Cardiac fibroblast (primary cell): ENCODE data around the gene MS4A3.
"Not testable (repeated sequence)": the region's sequence is repeated elsewhere in the genome, so short reads cannot be mapped to it uniquely, and the experiment has no call there.

ENCODE experiments used
- DNase-seq, 2 donors: peaks; one replicate each; pipeline versions ENCODE4 v3.0.0 to v3.0.0-alpha.2; 2010; ENCODE audit warnings: low read depth in 2 of 2
- H3K4me3 ChIP-seq, 2 donors: replicated peaks in 1 of 2; 1 replicate in 1 of 2; 2 replicates in 1 of 2; pipeline ENCODE4 v1.5.1; 2011; ENCODE audit warnings: low read depth in 2 of 2, low read length in 2 of 2, mild to moderate bottlenecking in 2 of 2, moderate library complexity in 1 of 2
- TF ChIP-seq, protein P1 (sequence below): IDR thresholded peaks from one replicate; pipeline ENCODE4 v1.5.1; 2011; ENCODE audit warnings: low read depth, mild to moderate bottlenecking, low read length, inconsistent platforms

MS4A3 gene

DNA sequence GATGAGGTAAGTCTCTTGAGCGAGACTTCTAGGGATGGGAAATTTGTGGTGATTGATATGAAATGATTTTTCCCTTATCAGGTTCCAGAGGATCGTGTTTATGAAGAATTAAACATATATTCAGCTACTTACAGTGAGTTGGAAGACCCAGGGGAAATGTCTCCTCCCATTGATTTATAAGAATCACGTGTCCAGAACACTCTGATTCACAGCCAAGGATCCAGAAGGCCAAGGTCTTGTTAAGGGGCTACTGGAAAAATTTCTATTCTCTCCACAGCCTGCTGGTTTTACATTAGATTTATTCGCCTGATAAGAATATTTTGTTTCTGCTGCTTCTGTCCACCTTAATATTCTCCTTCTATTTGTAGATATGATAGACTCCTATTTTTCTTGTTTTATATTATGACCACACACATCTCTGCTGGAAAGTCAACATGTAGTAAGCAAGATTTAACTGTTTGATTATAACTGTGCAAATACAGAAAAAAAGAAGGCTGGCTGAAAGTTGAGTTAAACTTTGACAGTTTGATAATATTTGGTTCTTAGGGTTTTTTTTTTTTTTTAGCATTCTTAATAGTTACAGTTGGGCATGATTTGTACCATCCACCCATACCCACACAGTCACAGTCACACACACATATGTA, 39.1 kb downstream of the MS4A3 start:
- TF ChIP-seq, protein P1, sequence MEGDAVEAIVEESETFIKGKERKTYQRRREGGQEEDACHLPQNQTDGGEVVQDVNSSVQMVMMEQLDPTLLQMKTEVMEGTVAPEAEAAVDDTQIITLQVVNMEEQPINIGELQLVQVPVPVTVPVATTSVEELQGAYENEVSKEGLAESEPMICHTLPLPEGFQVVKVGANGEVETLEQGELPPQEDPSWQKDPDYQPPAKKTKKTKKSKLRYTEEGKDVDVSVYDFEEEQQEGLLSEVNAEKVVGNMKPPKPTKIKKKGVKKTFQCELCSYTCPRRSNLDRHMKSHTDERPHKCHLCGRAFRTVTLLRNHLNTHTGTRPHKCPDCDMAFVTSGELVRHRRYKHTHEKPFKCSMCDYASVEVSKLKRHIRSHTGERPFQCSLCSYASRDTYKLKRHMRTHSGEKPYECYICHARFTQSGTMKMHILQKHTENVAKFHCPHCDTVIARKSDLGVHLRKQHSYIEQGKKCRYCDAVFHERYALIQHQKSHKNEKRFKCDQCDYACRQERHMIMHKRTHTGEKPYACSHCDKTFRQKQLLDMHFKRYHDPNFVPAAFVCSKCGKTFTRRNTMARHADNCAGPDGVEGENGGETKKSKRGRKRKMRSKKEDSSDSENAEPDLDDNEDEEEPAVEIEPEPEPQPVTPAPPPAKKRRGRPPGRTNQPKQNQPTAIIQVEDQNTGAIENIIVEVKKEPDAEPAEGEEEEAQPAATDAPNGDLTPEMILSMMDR = no peak
- no peak for DNase-seq
- no peak overlapping the region for H3K4me3 ChIP-seq

DNA sequence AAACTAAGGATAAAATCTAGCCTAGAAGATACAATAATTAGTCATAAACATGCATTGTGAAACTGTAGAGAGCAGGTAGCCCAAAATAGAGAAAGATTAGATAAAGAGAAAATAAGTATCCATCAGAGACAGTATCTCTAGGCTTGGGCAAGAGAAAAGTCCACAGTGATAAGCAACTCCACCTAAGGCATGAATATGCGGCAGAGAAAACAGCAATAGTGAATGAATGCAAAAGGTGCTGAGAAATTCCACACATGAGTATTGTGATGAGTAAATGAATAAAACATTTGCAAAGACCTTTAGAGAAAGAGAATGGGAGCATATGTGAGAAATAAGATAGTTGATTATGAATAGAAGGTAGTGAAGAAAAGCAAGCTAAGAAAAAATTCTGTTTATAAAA, 40.7 kb downstream of the MS4A3 start:
- no peak overlapping the region for H3K4me3 ChIP-seq
- TF ChIP-seq, protein P1 = no peak
- no peak for DNase-seq

DNA sequence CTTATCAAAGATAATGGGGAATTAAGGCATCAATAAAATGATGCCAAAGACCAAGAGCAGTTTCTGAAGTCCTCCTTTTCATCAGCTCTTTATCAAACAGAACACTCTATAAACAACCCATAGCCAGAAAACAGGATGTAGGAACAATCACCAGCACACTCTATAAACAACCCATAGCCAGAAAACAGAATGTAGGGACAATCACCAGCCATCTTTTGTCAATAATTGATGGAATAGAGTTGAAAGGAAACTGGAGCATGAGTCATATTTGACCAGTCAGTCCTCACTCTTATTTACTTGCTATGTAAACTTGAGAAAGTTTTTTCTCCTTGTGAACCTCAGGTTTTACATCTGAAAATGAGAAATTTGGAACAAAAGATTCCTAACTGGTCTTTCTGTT, 42.0 kb downstream of the MS4A3 start:
- TF ChIP-seq, protein P1 = no peak
- H3K4me3 ChIP-seq = no peak overlapping the region
- DNase-seq = no peak

DNA sequence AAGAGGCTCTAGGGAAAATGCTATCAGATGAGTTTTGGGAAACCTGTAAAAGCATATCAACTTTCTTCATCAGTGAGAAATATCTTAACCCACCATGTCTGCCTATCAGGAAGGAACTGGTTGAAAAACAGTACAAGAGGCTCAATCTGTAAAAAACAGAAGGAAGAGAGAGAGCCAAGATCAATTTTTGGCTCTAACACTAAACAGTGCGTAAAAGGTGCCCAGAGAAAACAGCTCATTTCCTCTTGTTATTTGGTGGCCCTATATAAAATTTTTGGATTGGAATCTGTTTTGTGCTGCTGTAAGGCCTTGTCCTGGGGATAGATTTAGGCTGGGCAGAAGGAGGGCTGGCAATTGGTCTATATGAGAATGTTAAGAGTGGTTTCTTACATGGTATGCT, 44.1 kb downstream of the MS4A3 start:
- no peak for DNase-seq
- no peak overlapping the region for H3K4me3 ChIP-seq
- TF ChIP-seq, protein P1 = no peak

DNA sequence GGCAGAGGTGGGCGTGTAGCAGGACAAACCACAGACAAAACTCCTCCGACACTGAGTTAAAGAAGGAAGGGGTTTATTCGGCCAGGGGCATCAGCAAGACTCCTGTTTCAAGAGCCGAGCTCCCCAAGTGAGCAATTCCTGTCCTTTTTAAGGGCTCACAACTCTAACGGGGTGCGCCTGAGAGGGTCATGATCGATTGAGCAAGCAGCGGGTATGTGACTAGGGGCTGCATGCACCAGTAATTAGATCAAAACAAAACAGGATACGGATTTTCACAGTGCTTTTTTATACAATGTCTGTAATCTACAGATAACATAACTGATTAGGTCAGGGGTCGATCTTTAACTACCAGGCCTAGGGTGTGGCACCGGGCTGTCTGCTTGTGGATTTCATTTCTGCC, 44.9 kb downstream of the MS4A3 start:
- H3K4me3 ChIP-seq, DNase-seq: not testable (repeated sequence)

DNA sequence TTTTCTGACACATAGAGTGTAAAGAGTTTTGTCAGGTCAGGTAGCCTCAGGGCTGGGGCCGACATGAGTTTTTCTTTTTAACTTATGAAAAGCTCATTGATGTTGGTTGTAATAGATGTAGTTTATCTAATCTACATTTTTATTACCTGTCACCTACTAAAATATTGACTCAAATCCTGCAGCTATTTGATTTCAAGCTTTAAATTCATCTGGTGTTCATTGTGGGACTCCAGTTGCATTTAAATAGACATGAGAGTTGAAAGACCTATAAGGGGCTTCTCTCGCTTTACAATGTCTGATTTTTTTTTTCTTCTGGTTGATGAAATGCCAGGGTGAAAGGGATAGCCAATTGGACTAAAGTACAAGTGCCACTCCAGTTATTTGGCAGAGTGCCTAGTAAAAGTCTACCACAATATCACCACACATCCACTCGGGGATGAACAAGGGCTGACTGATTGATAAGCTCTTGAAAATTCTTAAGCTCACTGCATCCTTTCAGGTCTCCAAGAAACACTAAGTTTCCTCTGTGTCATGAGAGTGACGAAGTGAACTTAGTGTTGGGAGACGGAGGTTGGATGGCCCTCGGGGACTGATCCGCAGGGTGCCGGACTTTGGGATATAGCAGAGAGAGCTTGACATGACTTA, 48.1 kb downstream of the MS4A3 start:
- not testable (repeated sequence) for H3K4me3 ChIP-seq, DNase-seq

DNA sequence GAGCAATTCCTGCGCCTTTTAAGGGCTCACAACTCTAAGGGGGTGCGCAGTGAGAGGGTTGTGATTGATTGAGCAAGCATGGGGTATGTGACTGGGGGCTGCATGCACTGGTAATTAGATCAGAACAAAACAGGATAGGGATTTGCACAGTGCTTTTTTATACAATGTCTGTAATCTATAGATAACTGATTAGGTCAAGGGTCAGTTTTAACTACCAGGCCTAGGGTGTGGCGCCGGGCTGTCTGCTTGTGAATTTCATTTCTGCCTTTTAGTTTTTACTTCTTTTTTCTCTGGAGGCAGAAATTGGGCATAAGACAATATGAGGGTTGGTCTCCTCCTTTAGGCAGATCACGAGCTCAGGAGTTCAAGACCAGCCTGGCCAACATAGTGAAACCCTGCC, 52.2 kb downstream of the MS4A3 start:
- not testable (repeated sequence) for DNase-seq, H3K4me3 ChIP-seq

DNA sequence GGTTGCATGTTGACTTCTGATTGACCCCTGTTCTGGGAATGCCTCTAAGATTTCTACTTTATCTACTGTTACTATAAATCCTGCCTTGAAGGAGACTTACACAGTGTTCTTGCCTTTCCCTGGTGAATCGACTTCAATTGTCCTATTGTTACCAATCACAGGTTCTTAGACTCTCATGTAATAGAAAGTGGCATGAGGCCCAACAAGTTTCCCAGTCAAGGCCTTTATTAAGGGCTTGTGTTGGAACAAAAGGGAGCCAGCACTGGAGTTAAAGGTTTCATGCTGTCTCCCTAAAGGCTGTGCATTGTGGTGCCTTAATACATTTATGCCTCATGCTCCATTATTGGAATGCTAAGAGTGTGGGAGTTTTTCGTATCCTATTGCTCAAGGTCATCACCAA, 55.3 kb downstream of the MS4A3 start:
- DNase-seq = no peak
- H3K4me3 ChIP-seq = no peak overlapping the region
- TF ChIP-seq, protein P1 = no peak
